NCI-H69 (cell line): ENCODE results near the gene DBNL.

Source experiments
- DNase-seq: peaks from one replicate; lab custom pipeline; 2025; lab: John Stamatoyannopoulos, UW

DBNL gene

GRCh38 chr7:44078521-44078920, 34.0 kb downstream of the DBNL start:
- DNase-seq: no peak

GRCh38 chr7:44079331-44080021, 35.0 kb downstream of the DBNL start:
- DNase-seq: no peak

GRCh38 chr7:44080118-44080517, 35.6 kb downstream of the DBNL start:
- DNase-seq: no peak

- DNase-seq: no peak
Observed at GRCh38 chr7:44080686-44081265, 36.3 kb downstream of the DBNL start.

GRCh38 chr7:44081266-44081748, 36.8 kb downstream of the DBNL start:
- DNase-seq: no peak

GRCh38 chr7:44082541-44083207, 38.2 kb downstream of the DBNL start:
- DNase-seq: peak; percentile 100

GRCh38 chr7:44083796-44084195, 39.3 kb downstream of the DBNL start:
- DNase-seq: no peak

GRCh38 chr7:44084701-44085100, 40.2 kb downstream of the DBNL start:
- no peak for DNase-seq

GRCh38 chr7:44085546-44085945, 41.0 kb downstream of the DBNL start:
- DNase-seq: no peak

GRCh38 chr7:44086627-44087026, 42.1 kb downstream of the DBNL start:
- DNase-seq: no peak

- DNase-seq: no peak
Observed at GRCh38 chr7:44087911-44088838, 43.7 kb downstream of the DBNL start.

- no peak for DNase-seq
Observed at GRCh38 chr7:44093102-44093641, 48.7 kb downstream of the DBNL start.

- no peak for DNase-seq
Observed at GRCh38 chr7:44094365-44094764, 49.9 kb downstream of the DBNL start.

- DNase-seq: no peak
Observed at GRCh38 chr7:44094883-44095592, 50.5 kb downstream of the DBNL start.

GRCh38 chr7:44095781-44096180, 51.3 kb downstream of the DBNL start:
- DNase-seq: no peak

- DNase-seq: no peak
Observed at GRCh38 chr7:44096326-44096881, 51.9 kb downstream of the DBNL start.

GRCh38 chr7:44097064-44097932, 52.8 kb downstream of the DBNL start:
- DNase-seq: no peak

- DNase-seq: no peak
Observed at GRCh38 chr7:44098092-44099068, 53.9 kb downstream of the DBNL start.

- no peak for DNase-seq
Observed at GRCh38 chr7:44099669-44100068, 55.2 kb downstream of the DBNL start.
